Measurements from ENCODE around the gene TNFRSF1B. TPM values are rescaled to one million over a fixed set of nuclear protein-coding genes. Genes with fewer than 3 reads are reported as not detected.

Gene TNFRSF1B
- total and polyA plus RNA-seq, 2 experiments from 2014 or later: 0.91 to 4.1 TPM

GRCh38 chr1:12173041-12173509 is 6.3 kb downstream of the TNFRSF1B start:
- no peak overlapping the region for H2AFZ ChIP-seq
- H3K27me3 Mint-ChIP-seq (ENCODE audit: insufficient read depth, low read depth, poor library complexity): peaks cover 15% of the 10 kb centered on the region
- peaks cover 11% of the 10 kb centered on the region for H3K27me3 ChIP-seq (ENCODE audit: insufficient read depth)
- H3F3A ChIP-seq (replicated peaks; ENCODE audit: low read depth): no peaks in the 10 kb centered on the region
- no peak for TF ChIP-seq JUNB (IDR thresholded peaks at IDR 0.05; ENCODE audit: unreplicated experiment)
- no peak for TF ChIP-seq POLR2AphosphoS5 (IDR thresholded peaks at IDR 0.05; ENCODE audit: low read depth)
- TF ChIP-seq ZNF462 (CRISPR knock-in tag; IDR thresholded peaks at IDR 0.05): no peak
- no peak for TF ChIP-seq CTCF (conservative IDR thresholded peaks at IDR 0.05; ENCODE audit: low read depth in 2 of 2)
- no peak for TF ChIP-seq EZH2 (IDR thresholded peaks at IDR 0.05; ENCODE audit: low read depth, unreplicated experiment)
- TF ChIP-seq STAT1 (IDR thresholded peaks at IDR 0.05; ENCODE audit: unreplicated experiment): no peak
- TF ChIP-seq EZH2phosphoT487 (IDR thresholded peaks at IDR 0.05; ENCODE audit: unreplicated experiment): no peak
- no peak for TF ChIP-seq ZNF114 (CRISPR knock-in tag; IDR thresholded peaks at IDR 0.05)
- TF ChIP-seq ETS1 (IDR thresholded peaks at IDR 0.05): no peak
- no peak for TF ChIP-seq CREB1 (CRISPR knock-in tag; IDR thresholded peaks at IDR 0.05; ENCODE audit: low read depth)
- TF ChIP-seq REST (IDR thresholded peaks at IDR 0.05; ENCODE audit: unreplicated experiment): no peak
- no peak for TF ChIP-seq ZNF331 (CRISPR knock-in tag; IDR thresholded peaks at IDR 0.05; ENCODE audit: low read depth)
- no peak for TF ChIP-seq NANOG (IDR thresholded peaks at IDR 0.05; ENCODE audit: borderline replicate concordance)
- peaks cover 21% of the 10 kb centered on the region; the same call in 2 of the 3 replicates for H3K4me1 Mint-ChIP-seq
- H3K9me3 Mint-ChIP-seq: no peaks in the 10 kb centered on the region
- H3K4me3 ChIP-seq: no peak overlapping the region
- no peak overlapping the region for H3K27ac ChIP-seq (ENCODE audit: low read depth)
- peaks cover 7% of the 10 kb centered on the region; the same call in 1 of the 2 replicates for H3K4me1 ChIP-seq (ENCODE audit: insufficient read depth)
- no peaks in the 10 kb centered on the region for H3K79me2 ChIP-seq (replicated peaks; ENCODE audit: insufficient read depth)
- no peaks in the 10 kb centered on the region; the same call in 2 of the 3 replicates for H3K36me3 Mint-ChIP-seq (ENCODE audit: low read depth)
- no peak overlapping the region for H3K27ac Mint-ChIP-seq
- no peaks in the 10 kb centered on the region for H3K9me2 ChIP-seq (ENCODE audit: insufficient read depth)
- H4K20me1 ChIP-seq (replicated peaks; ENCODE audit: insufficient read depth): no peaks in the 10 kb centered on the region
- DNase-seq (ENCODE audit: low spot score) (no peak), ATAC-seq (no peak)
- H3K4me2 ChIP-seq: no peak overlapping the region
- no peaks in the 10 kb centered on the region for H3K36me3 ChIP-seq (ENCODE audit: insufficient read depth)
- no peak overlapping the region for H3K4me3 Mint-ChIP-seq

All from GM23338 (cell line).